Measurements from ENCODE around the gene CD79A. TPM values are rescaled to one million over a fixed set of nuclear protein-coding genes. Genes with fewer than 3 reads are reported as not detected.
A peak's percentile ranks its signal among the peaks of the same experiment; 100 is the strongest.

The CD79A gene
- total and polyA plus RNA-seq, 4 donors, result 0.22 to 0.59 (median 0.44) TPM; not detected in 1

GRCh38 chr19:41882568-41883462, 5.7 kb downstream of the CD79A start, which contains the start of gene ARHGEF1:
TSS of gene ARHGEF1 (plus strand) at chr19:41883184. CDS start at chr19:41888083, 4,899 bp downstream.
- Histone ChIP-seq H3K4me3 (ENCODE audit: low read depth, low read length) (peak within 1 kb of the TSS; percentile 88), H3K9me3 (ENCODE audit: control insufficient read depth, insufficient read depth, low read length) (no peaks in the 10 kb centered on the region), H3K4me1 (ENCODE audit: control insufficient read depth, insufficient read depth, low read length) (peaks cover 34% of the 10 kb centered on the region), H3K27me3 (ENCODE audit: control insufficient read depth, insufficient read depth, low read length) (peaks cover 8% of the 10 kb centered on the region), H3K27ac (ENCODE audit: low read depth, low read length) (peak within 1 kb of the TSS; percentile 69), H3K36me3 (ENCODE audit: control insufficient read depth, insufficient read depth, low read length) (peaks cover 3% of the 10 kb centered on the region)
- DNase-seq (ENCODE audit: low read depth in 4 of 6, low spot score in 6 of 6), result peak in 1 of 6 donors; percentile 40
- 1% methylated on average over 80 of the region's 80 CpGs for WGBS (ENCODE audit: insufficient coverage)

DNA sequence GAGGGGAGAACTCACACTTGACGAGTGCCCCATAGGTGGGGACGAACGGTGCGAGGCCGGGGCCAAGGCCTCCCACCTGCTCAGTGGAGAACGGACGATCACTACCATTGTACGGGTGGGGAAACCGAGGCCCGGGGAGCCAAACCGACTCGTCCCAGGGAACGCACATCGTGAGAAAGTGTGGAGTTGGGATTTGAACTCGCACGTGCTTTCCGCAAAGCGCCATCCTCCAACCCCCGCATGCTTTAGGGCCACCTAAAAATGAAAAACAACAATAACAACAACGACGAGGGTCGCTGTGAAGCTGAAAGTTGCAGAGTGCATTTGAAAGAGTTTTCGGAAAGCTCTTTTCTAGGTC, 6.4 kb downstream of the CD79A start:
- peaks cover 35% of the 10 kb centered on the region for H3K4me1 ChIP-seq (ENCODE audit: control insufficient read depth, insufficient read depth, low read length)
- H3K4me3 ChIP-seq (ENCODE audit: low read depth, low read length), result peak overlapping the region; percentile 88
- H3K36me3 ChIP-seq (ENCODE audit: control insufficient read depth, insufficient read depth, low read length), result peaks cover 8% of the 10 kb centered on the region
- peak in 1 of 6 donors; percentile 15 for DNase-seq (ENCODE audit: low read depth in 4 of 6, low spot score in 6 of 6)
- peak overlapping the region; percentile 69 for H3K27ac ChIP-seq (ENCODE audit: low read depth, low read length)
- H3K9me3 ChIP-seq (ENCODE audit: control insufficient read depth, insufficient read depth, low read length), result no peaks in the 10 kb centered on the region
- H3K27me3 ChIP-seq (ENCODE audit: control insufficient read depth, insufficient read depth, low read length), result peaks cover 8% of the 10 kb centered on the region
- 2% methylated on average over 14 of the region's 23 CpGs for WGBS (ENCODE audit: insufficient coverage)

DNA sequence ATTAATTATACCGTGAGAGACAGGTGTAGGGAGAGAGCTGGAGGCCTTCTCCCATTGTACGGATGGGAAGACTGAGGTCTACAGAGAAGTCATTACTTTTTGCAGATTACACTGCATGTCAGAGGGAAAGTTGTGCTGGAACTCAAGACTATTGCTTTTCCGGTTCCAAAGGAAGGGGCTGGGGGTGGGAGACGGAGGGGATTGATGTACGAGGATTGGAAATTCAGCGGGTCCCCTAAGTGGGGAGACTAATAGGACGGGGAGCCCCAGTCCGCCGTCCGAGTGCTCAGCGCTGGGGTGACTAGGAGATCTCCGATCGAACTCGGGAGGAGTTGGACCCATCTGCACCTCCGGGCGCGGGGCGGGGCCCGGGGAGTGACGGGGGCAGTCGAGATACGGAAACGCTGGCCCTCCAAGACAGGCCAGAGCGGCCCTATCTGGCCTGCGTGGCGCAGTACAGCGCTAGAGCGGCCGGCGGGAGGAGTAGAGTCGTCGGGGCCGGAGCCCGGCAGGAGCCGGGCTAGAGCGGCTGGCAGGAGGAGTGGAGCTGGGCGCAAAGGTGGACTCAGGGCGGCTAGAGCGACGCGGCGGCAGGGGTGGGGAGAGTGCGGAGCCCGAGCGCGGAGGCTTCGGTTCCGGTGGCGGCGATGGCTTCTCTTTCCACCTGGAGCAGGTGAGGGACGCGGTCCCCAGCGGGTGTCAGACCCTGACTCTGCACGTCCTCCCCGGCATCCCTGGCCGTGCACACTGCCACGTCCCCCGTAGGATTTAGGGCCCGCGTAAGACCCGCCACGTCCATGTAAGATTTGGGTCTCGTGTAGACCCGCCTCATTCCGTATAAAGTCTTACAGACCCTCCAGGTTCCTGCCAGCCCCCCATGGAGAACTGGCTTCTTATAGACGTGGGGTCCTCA, 7.0 kb downstream of the CD79A start:
- H3K9me3 ChIP-seq (ENCODE audit: control insufficient read depth, insufficient read depth, low read length), result no peaks in the 10 kb centered on the region
- DNase-seq (ENCODE audit: low read depth in 4 of 6, low spot score in 6 of 6), result peak; percentile 74 to 98 (median 88)
- peaks cover 35% of the 10 kb centered on the region for H3K4me1 ChIP-seq (ENCODE audit: control insufficient read depth, insufficient read depth, low read length)
- under 1% methylated on average over 66 of the region's 66 CpGs for WGBS (ENCODE audit: insufficient coverage)
- peak overlapping the region; percentile 88 for H3K4me3 ChIP-seq (ENCODE audit: low read depth, low read length)
- H3K36me3 ChIP-seq (ENCODE audit: control insufficient read depth, insufficient read depth, low read length), result peaks cover 13% of the 10 kb centered on the region
- H3K27me3 ChIP-seq (ENCODE audit: control insufficient read depth, insufficient read depth, low read length), result peaks cover 8% of the 10 kb centered on the region
- H3K27ac ChIP-seq (ENCODE audit: low read depth, low read length), result peak overlapping the region; percentile 69

DNA sequence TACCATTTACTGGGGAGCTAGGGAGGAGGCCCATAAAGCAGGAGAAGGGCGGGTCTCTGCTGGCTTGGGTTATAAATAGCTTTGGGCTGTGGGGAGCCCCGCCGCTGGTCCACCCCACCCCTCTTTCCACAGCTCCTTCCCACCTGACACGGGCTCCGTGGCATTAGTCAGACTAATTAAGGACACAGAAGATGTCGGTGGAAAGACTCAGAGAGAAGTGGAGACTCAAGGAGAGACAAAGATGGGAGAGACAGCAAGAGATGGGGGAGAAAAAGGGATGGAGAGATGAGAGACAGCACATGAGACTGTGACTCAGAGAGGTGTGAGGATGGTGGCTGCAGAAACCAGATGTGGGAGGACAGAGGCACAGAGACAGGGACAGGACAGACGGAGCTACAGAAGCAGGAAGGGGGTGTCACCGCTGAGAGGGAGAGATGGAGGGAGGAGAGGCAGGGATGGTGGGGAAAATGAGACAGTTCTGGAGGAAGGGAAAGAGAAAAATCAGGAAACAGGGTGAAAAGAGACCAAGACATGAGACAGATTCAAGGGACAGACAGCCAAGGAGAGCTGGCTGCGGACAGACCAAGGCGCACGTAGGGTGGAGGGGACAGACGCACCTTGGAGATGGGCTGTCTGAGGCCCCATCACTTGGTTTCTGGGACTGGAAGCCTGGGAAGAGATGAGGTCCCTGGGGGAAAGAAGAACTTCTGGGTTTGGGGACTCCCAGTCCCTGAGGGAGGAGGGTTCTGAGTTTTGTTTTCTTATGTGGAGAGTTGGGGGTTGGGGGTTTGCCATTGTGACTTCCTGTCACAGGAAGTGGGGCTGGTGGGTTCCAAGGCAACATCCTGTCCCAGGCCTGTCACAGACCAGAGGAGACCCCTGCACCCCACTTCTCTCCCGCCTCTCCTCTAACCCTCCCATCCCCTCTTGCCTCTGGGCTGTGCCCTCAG, 10.0 kb downstream of the CD79A start:
- WGBS (ENCODE audit: insufficient coverage), result 73% methylated on average over 8 of the region's 13 CpGs
- H3K27ac ChIP-seq (ENCODE audit: low read depth, low read length), result no peak overlapping the region
- no peaks in the 10 kb centered on the region for H3K9me3 ChIP-seq (ENCODE audit: control insufficient read depth, insufficient read depth, low read length)

GRCh38 chr19:41887711-41888382, 10.8 kb downstream of the CD79A start:
- no peak overlapping the region for H3K4me3 ChIP-seq (ENCODE audit: low read depth, low read length)
- no peak for DNase-seq (ENCODE audit: low read depth in 4 of 6, low spot score in 6 of 6)
- peaks cover 42% of the 10 kb centered on the region for H3K36me3 ChIP-seq (ENCODE audit: control insufficient read depth, insufficient read depth, low read length)
- H3K9me3 ChIP-seq (ENCODE audit: control insufficient read depth, insufficient read depth, low read length), result no peaks in the 10 kb centered on the region
- peaks cover 5% of the 10 kb centered on the region for H3K27me3 ChIP-seq (ENCODE audit: control insufficient read depth, insufficient read depth, low read length)
- WGBS (ENCODE audit: insufficient coverage), result 36% methylated on average over 6 of the region's 17 CpGs
- no peak overlapping the region for H3K27ac ChIP-seq (ENCODE audit: low read depth, low read length)
- peaks cover 35% of the 10 kb centered on the region for H3K4me1 ChIP-seq (ENCODE audit: control insufficient read depth, insufficient read depth, low read length)

More for the DNA sequence above, 10.0 kb downstream of the CD79A start:
- Histone ChIP-seq H3K4me1 (ENCODE audit: control insufficient read depth, insufficient read depth, low read length) (peaks cover 35% of the 10 kb centered on the region), H3K4me3 (ENCODE audit: low read depth, low read length) (no peak overlapping the region), H3K27me3 (ENCODE audit: control insufficient read depth, insufficient read depth, low read length) (peaks cover 5% of the 10 kb centered on the region), H3K36me3 (ENCODE audit: control insufficient read depth, insufficient read depth, low read length) (peaks cover 33% of the 10 kb centered on the region)
- DNase-seq (ENCODE audit: low read depth in 4 of 6, low spot score in 6 of 6), result no peak

- peaks cover 46% of the 10 kb centered on the region for H3K36me3 ChIP-seq (ENCODE audit: control insufficient read depth, insufficient read depth, low read length)
- 92% methylated on average over 10 of the region's 12 CpGs for WGBS (ENCODE audit: insufficient coverage)
- H3K27ac ChIP-seq (ENCODE audit: low read depth, low read length), result no peak overlapping the region
- H3K9me3 ChIP-seq (ENCODE audit: control insufficient read depth, insufficient read depth, low read length), result no peaks in the 10 kb centered on the region
- H3K4me1 ChIP-seq (ENCODE audit: control insufficient read depth, insufficient read depth, low read length), result peaks cover 27% of the 10 kb centered on the region
- no peak for DNase-seq (ENCODE audit: low read depth in 4 of 6, low spot score in 6 of 6)
- H3K4me3 ChIP-seq (ENCODE audit: low read depth, low read length), result no peak overlapping the region
- no peaks in the 10 kb centered on the region for H3K27me3 ChIP-seq (ENCODE audit: control insufficient read depth, insufficient read depth, low read length)
Observed at GRCh38 chr19:41888926-41889325, 11.8 kb downstream of the CD79A start.

DNA sequence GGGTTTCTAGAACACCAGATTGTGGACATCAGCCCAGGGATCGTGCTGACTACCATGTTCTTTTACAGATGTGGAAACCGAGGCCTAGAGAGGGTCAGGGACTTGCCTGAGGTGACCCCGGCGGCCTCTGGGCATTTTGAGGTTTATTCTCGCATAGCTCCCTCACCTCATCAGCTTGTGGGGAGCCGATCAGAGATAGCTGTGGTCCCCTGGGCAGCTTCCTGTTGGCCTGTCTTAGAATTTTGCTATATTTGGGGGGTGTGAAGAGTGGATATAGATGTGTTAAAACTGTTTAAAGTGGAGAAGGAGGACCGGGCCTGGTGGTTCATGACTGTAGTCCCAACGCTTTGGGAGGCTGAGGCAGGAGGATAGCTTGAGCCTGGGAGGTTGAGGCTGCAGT, 12.8 kb downstream of the CD79A start:
- 92% methylated on average over 7 of the region's 8 CpGs for WGBS (ENCODE audit: insufficient coverage)
- Histone ChIP-seq H3K9me3 (ENCODE audit: control insufficient read depth, insufficient read depth, low read length) (no peaks in the 10 kb centered on the region), H3K36me3 (ENCODE audit: control insufficient read depth, insufficient read depth, low read length) (peaks cover 56% of the 10 kb centered on the region), H3K27me3 (ENCODE audit: control insufficient read depth, insufficient read depth, low read length) (no peaks in the 10 kb centered on the region), H3K27ac (ENCODE audit: low read depth, low read length) (no peak overlapping the region), H3K4me3 (ENCODE audit: low read depth, low read length) (no peak overlapping the region), H3K4me1 (ENCODE audit: control insufficient read depth, insufficient read depth, low read length) (peaks cover 20% of the 10 kb centered on the region)
- DNase-seq (ENCODE audit: low read depth in 4 of 6, low spot score in 6 of 6), result no peak

DNA sequence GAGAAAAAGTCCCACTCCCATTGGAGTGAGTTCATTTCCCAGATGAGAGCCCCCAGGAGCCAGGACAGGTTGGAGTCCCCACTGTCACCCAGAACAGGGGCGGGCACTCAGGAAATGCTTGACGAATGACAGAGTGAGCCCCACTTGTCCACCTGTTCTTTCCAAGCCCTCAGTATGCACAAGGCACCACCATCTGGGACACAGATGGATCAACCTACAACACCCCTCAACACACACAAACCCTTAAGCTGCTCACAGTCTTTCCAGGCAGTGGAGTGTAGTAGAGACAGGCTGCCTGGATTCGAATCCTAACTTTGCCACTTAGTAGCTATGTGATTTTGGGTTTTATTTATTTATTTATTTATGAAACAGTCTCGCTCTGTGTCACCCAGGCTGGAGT, 13.9 kb downstream of the CD79A start:
- Histone ChIP-seq H3K27me3 (ENCODE audit: control insufficient read depth, insufficient read depth, low read length) (no peaks in the 10 kb centered on the region), H3K9me3 (ENCODE audit: control insufficient read depth, insufficient read depth, low read length) (no peaks in the 10 kb centered on the region), H3K27ac (ENCODE audit: low read depth, low read length) (no peak overlapping the region), H3K4me3 (ENCODE audit: low read depth, low read length) (no peak overlapping the region), H3K36me3 (ENCODE audit: control insufficient read depth, insufficient read depth, low read length) (peaks cover 67% of the 10 kb centered on the region), H3K4me1 (ENCODE audit: control insufficient read depth, insufficient read depth, low read length) (peaks cover 17% of the 10 kb centered on the region)
- WGBS (ENCODE audit: insufficient coverage), result 100% methylated on average over 2 of the region's 4 CpGs
- peak in 1 of 6 donors; percentile 32 for DNase-seq (ENCODE audit: low read depth in 4 of 6, low spot score in 6 of 6)

All from spinal cord (tissue), 10 donors.